Measurements from ENCODE around the gene MAN1A1. TPM values are rescaled to one million over a fixed set of nuclear protein-coding genes. Genes with fewer than 3 reads are reported as not detected.
A peak's percentile ranks its signal among the peaks of the same experiment; 100 is the strongest.

MAN1A1 gene
- total RNA-seq, 2 donors from 2014 or later, result 27.5 to 34.2 TPM

DNA sequence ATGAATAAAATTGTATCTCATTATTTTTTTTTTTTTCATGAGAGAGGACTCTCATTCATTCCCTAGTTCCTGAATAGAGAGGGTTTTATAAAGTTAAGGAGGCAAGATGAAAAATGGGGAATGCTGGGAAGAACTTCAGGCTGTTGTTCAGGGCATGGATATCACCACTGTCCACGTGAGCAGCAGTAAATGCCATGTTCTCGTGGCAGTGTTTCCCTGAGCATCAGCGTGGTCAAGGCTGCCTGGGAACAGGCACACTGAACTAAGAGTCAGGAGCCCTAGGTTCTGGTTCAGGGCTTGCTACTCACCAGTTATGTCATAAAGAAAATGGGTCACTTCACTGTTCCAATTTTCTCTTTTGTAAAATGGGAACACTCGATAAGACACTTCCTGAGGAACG, 93.2 kb downstream of the MAN1A1 start:
- H3K9me3 Mint-ChIP-seq, result no peaks in the 10 kb centered on the region
- ATAC-seq, result no peak
- no peak overlapping the region for H3K4me3 Mint-ChIP-seq
- H3K4me1 Mint-ChIP-seq (ENCODE audit: low read depth in 2 of 2), result peaks cover 17 to 21% of the 10 kb centered on the region in 2 donors
- no peak for DNase-seq (ENCODE audit: low spot score)
- no peaks in the 10 kb centered on the region for H3K27me3 Mint-ChIP-seq
- no peak overlapping the region for H3K27ac Mint-ChIP-seq
- no peaks in the 10 kb centered on the region for H3K36me3 Mint-ChIP-seq

DNA sequence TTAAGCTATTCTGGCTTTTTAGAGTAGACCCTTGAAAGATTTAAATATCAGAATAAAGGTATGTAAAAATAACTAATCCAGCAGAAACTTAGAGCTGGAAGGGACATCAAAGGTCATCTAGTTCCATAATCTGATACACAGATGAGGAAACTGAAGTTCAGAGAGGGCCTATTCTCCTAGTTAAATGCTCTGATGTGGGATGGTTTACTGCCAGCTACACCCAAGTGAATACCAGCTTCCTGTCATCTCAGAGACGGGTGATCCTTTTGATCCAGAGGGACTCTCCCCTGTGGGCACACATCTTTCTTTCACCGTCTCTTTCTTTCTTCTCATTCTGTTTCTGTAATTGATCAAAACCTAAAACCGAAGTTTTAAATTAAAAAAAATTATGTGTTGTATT, 94.1 kb downstream of the MAN1A1 start:
- peaks cover 2% of the 10 kb centered on the region for H3K9me3 Mint-ChIP-seq

DNA sequence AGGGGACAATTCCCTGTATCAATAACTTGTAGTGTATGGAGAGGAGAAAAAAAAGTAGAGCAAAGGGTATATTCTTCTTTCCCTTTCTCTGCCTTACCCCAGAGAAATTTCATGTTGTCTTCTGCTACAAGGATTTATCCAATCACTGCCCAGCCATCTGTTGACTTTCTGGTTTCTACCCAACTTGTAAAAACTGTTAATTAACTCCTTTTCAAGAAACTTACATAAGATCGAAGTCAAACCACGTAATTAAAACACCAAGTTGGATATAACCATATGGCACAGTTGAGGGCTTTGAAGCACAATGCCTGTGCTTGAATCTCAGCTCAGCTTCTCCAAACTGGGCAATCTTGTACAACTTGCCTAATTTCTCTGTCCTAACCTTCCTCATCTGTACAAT, 99.5 kb downstream of the MAN1A1 start:
- H3K36me3 Mint-ChIP-seq, result peaks cover 9% of the 10 kb centered on the region

More for the DNA sequence above, 94.1 kb downstream of the MAN1A1 start:
- H3K4me3 Mint-ChIP-seq, result no peak overlapping the region
- no peak for ATAC-seq
- no peak for DNase-seq (ENCODE audit: low spot score)
- no peak overlapping the region for H3K27ac Mint-ChIP-seq
- H3K4me1 Mint-ChIP-seq (ENCODE audit: low read depth in 2 of 2), result peaks cover 23 to 27% of the 10 kb centered on the region in 2 donors
- H3K27me3 Mint-ChIP-seq, result no peaks in the 10 kb centered on the region
- peaks cover 9% of the 10 kb centered on the region for H3K36me3 Mint-ChIP-seq

DNA sequence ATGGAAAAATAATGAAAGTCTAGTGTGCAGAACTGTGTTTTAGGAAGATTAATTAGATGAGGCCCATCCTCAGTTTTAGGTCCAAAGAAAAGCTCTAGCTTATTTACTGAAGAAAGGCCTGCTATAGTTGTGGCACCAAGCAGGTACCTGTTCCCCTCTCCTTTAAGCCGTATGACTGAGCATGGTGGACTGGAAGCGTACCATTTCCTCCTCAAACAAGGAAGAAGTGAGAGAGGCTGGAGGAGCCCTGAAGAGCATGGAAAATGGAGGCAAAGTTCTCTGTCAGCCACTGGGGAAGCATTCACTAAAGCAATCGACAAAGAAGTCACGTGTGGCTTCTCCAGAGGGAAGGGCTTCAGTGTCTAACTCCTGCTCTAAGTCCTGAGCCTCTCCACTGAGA, 100.2 kb downstream of the MAN1A1 start:
- Mint-ChIP-seq H3K27me3 (no peaks in the 10 kb centered on the region), H3K36me3 (peaks cover 9% of the 10 kb centered on the region), H3K4me1 (ENCODE audit: low read depth in 2 of 2) (peaks cover 15 to 17% of the 10 kb centered on the region in 2 donors), H3K27ac (no peak overlapping the region), H3K4me3 (no peak overlapping the region), H3K9me3 (peaks cover 3% of the 10 kb centered on the region)
- DNase-seq (ENCODE audit: low spot score) (no peak), ATAC-seq (no peak)

More for the DNA sequence above, 99.5 kb downstream of the MAN1A1 start:
- Mint-ChIP-seq H3K4me1 (ENCODE audit: low read depth in 2 of 2) (peaks cover 14 to 15% of the 10 kb centered on the region in 2 donors), H3K9me3 (peaks cover 3% of the 10 kb centered on the region), H3K4me3 (no peak overlapping the region), H3K27ac (no peak overlapping the region), H3K27me3 (no peaks in the 10 kb centered on the region)
- DNase-seq (ENCODE audit: low spot score), result no peak
- no peak for ATAC-seq

DNA sequence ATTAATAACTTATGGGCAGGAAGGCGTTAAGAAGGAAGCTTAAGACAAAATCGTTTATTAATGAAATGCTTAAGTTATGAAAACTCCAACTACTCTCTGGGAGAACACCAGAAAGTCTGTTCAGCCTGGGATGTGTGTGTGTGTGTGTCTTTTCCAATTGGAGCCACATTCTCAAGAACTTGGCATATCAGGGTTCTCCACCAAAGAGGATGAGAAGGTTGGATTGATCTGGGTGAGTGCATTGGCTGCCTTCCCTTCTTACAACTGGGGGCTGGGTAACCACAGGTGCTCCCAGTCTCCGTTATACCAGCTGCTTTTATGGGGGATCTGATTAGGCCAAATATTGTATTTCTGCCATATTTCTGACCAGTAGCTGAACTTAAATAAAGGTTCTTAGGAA, 102.1 kb downstream of the MAN1A1 start:
- H3K27me3 Mint-ChIP-seq, result no peaks in the 10 kb centered on the region
- H3K4me3 Mint-ChIP-seq, result no peak overlapping the region
- peaks cover 3% of the 10 kb centered on the region for H3K9me3 Mint-ChIP-seq
- DNase-seq (ENCODE audit: low spot score) (no peak), ATAC-seq (no peak)
- peaks cover 15 to 17% of the 10 kb centered on the region in 2 donors for H3K4me1 Mint-ChIP-seq (ENCODE audit: low read depth in 2 of 2)
- peaks cover 9% of the 10 kb centered on the region for H3K36me3 Mint-ChIP-seq
- no peak overlapping the region for H3K27ac Mint-ChIP-seq

DNA sequence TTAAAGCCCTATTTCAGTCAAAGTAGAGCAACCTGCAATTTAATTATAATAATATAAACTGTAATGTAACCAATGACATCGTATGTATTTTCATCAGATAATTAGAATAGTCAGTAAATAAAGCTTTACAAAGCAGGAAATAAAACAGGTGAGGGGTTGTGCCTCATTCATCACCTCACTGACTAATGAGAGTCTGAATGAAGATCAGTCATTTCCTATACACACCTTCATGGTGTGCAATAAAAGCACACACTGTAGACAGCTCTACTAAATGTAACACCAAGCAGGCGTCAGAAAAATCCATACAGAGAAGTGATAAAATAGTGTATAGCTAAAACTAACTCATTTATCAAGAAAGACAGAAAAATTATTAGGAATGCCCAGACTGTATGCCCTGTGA, 105.9 kb downstream of the MAN1A1 start:
- H3K4me1 Mint-ChIP-seq (ENCODE audit: low read depth in 2 of 2), result peaks cover 5 to 9% of the 10 kb centered on the region in 2 donors
- no peak overlapping the region for H3K27ac Mint-ChIP-seq
- ATAC-seq, result no peak
- no peak for DNase-seq (ENCODE audit: low spot score)
- H3K4me3 Mint-ChIP-seq, result no peak overlapping the region
- H3K27me3 Mint-ChIP-seq, result no peaks in the 10 kb centered on the region
- H3K9me3 Mint-ChIP-seq, result no peaks in the 10 kb centered on the region
- H3K36me3 Mint-ChIP-seq, result no peaks in the 10 kb centered on the region

DNA sequence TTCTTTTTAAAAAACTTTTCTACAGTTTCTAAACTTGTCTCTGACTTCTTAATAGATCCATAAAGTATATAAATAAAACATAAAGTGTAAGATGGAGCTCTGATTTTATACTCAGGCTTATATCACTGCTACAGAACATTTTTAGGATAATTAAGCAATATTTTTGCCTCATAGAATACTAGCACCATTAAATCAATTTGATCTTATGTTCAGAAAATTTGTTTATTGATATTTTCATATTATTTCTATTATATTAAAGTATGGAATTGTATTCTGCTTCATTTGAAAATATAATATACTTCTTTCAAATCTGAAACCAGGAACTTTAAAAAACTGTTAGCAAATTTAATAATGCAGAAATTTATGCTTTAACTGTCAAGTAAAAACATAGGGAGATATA, 106.5 kb downstream of the MAN1A1 start:
- H3K27me3 Mint-ChIP-seq, result no peaks in the 10 kb centered on the region
- no peak overlapping the region for H3K27ac Mint-ChIP-seq
- H3K4me3 Mint-ChIP-seq, result no peak overlapping the region
- no peaks in the 10 kb centered on the region for H3K36me3 Mint-ChIP-seq
- ATAC-seq, result no peak
- peaks cover 5 to 9% of the 10 kb centered on the region in 2 donors for H3K4me1 Mint-ChIP-seq (ENCODE audit: low read depth in 2 of 2)
- no peak for DNase-seq (ENCODE audit: low spot score)
- H3K9me3 Mint-ChIP-seq, result no peaks in the 10 kb centered on the region

DNA sequence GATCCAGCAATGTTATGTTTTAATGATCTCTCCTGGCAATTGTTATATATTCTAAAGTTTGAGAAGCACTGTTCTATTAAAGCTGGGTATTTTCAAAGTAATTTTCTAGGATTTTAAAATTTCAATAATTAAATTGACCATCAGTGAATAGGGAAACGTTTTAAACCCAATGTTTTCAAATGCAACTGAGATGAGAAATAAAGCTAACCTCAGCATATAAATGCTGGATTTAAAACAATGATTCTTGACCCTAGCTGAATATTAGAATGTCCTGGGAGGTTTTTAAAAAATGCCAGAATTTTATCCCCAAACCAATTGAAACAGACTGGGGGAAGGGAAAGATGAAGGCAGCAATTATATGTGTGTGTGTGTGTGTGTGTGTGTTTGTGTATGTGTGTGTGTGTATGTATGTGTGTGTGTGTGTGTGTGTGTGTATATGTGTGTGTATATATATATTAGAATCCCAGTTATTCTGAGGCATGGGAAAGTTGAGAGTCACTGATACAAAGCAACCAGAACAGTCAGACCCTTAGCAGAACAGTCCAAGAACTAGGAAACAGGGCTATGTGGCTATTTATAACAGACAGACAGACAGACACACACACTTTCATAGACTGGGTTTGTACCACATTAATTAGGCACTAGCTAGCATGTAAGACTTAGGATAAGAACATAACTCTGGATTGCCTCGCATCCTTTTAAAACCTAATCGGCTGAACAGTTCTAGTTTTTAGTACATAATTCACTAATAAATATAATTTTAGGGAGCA, 107.8 kb downstream of the MAN1A1 start:
- Mint-ChIP-seq H3K4me1 (ENCODE audit: low read depth in 2 of 2) (peaks cover 6 to 9% of the 10 kb centered on the region in 2 donors), H3K9me3 (no peaks in the 10 kb centered on the region), H3K4me3 (no peak overlapping the region), H3K36me3 (peaks cover 10% of the 10 kb centered on the region), H3K27me3 (no peaks in the 10 kb centered on the region), H3K27ac (no peak overlapping the region)
- no peak for DNase-seq (ENCODE audit: low spot score)
- no peak for ATAC-seq

DNA sequence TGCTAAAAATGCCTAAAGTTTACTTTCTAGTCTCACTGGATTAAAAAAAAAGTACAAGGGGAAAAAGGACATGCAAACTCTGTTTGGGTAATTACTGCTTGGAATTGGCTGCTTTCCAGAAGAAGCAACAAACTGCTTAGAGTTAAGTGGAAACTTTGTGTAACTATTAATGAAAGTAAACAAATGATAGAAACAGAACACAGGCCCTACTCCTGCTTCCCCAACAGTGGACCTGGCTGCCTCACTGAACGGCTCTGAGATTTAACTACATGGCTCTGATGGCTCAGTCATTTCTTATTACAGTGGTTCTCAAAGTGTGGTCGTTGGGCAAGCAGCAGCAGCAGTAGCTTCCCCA, 108.5 kb downstream of the MAN1A1 start:
- peaks cover 11% of the 10 kb centered on the region for H3K36me3 Mint-ChIP-seq
- H3K4me3 Mint-ChIP-seq, result no peak overlapping the region
- H3K4me1 Mint-ChIP-seq (ENCODE audit: low read depth in 2 of 2), result peaks cover 6 to 10% of the 10 kb centered on the region in 2 donors
- no peaks in the 10 kb centered on the region for H3K27me3 Mint-ChIP-seq
- H3K27ac Mint-ChIP-seq, result no peak overlapping the region
- ATAC-seq (no peak), DNase-seq (ENCODE audit: low spot score) (no peak)
- no peaks in the 10 kb centered on the region for H3K9me3 Mint-ChIP-seq

DNA sequence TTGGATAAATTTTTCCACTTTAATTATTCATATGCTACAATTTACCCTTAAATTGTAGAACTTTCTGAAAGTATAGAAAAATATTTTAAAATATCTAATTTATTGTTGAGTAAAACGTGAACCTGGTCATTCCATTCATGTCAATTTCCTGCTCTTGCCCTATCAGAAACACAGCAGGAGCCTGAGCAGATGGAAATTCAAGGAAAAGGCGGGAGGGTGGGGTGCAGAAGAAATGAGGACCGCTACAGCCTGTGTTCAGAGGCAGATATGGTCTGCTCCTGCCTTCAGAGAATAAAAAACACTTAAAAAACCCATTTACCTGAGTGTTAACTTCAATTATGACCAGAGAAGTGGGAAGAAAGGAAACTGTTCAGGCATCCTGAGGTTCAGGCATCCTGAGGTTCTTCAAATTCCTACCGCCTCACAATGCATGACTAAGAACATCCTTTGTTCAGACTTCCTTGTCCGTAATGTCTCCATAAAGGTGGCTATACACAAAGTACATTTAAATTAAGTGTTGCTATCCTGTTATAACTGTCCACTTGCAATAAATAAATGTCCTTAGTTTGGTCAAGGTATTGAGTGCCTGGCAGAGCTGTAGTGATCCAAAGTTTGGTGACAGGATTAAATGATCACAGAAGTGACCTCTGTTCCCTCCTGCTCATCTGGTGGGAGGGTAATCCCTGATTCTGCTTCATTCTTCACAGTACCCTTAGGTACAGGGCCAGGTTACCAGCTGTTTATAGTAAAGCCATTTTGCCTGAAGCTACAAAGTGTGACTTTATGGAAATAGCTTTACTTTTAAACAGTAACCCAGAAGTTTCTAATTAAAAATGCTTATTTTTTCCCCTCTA, 109.1 kb downstream of the MAN1A1 start:
- Mint-ChIP-seq H3K4me1 (ENCODE audit: low read depth in 2 of 2) (peaks cover 6 to 10% of the 10 kb centered on the region in 2 donors), H3K36me3 (peaks cover 11% of the 10 kb centered on the region), H3K27me3 (no peaks in the 10 kb centered on the region), H3K27ac (no peak overlapping the region), H3K9me3 (no peaks in the 10 kb centered on the region), H3K4me3 (no peak overlapping the region)
- DNase-seq (ENCODE audit: low spot score) (no peak), ATAC-seq (no peak)

DNA sequence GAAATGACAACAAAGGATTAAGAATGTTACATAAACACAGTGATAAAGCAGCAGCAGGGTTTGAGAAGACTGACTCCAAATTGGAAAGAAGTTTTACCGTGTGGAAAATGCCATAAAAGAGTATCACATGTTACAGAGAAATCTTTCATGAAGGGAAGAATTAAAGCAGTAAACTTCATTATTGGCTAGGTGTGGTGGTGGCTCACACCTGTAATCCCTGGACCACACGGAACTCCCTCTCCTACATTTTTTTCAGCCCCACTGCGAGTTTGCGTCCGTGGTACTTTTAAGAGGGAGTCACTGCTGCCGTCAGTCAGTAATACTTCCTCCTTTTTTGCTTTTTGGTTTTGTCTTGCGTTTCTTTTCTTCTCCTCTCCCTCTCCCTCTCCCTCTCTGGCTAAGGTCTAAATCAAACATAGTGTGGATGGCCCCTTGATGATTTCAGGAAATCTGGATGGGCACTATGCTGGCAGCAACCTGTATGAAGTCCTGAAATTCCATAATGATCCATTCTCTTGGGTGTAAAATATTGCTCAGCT, 112.3 kb downstream of the MAN1A1 start:
- Mint-ChIP-seq H3K4me1 (ENCODE audit: low read depth in 2 of 2) (peaks cover 7 to 17% of the 10 kb centered on the region in 2 donors), H3K27ac (no peak overlapping the region)

DNA sequence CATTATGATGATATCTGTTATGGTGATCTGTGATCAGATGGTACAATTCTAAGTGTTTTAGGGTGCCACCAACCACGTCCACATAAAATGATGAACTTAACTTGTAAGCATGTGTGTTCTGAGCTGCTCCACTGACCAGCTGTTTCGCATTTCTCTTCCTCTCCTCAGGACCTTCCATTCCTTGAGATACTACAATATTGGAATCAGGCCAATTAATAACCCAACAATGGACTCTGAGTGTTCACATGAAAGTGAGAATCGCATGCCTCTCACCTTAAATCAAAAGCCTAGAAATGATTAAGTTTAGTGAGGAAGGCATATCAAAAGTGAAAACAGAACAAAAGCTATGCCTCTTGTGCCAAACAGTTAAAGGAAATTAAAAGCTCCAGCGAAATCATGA, 114.6 kb downstream of the MAN1A1 start:
- H3K36me3 Mint-ChIP-seq, result peaks cover 18% of the 10 kb centered on the region
- no peaks in the 10 kb centered on the region for H3K27me3 Mint-ChIP-seq
- ATAC-seq (no peak), DNase-seq (ENCODE audit: low spot score) (no peak)
- H3K27ac Mint-ChIP-seq, result no peak overlapping the region
- H3K9me3 Mint-ChIP-seq, result no peaks in the 10 kb centered on the region
- H3K4me1 Mint-ChIP-seq (ENCODE audit: low read depth in 2 of 2), result peaks cover 12 to 29% of the 10 kb centered on the region in 2 donors
- H3K4me3 Mint-ChIP-seq, result no peak overlapping the region

More for the DNA sequence above, 112.3 kb downstream of the MAN1A1 start:
- Mint-ChIP-seq H3K4me3 (no peak overlapping the region), H3K27me3 (no peaks in the 10 kb centered on the region), H3K36me3 (peaks cover 18% of the 10 kb centered on the region), H3K9me3 (no peaks in the 10 kb centered on the region)
- ATAC-seq (no peak), DNase-seq (ENCODE audit: low spot score) (no peak)

DNA sequence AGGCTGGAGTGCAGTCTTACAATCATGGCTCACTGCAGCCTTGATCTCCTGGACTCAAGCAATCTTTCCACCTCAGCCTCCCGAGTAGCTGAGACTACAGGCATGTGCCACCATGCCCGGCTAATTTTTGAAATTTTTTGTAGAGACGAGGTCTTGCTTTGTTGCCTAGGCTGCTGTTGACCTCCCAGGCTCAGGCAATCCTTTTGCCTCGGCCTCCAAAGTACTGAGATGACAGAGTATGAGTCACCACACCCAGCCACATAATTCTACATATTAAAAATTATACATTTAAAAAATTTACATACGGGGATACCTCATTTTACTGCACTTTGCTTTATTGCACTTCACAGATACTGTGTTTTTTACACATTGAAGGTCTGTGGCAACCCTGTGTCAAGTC, 115.1 kb downstream of the MAN1A1 start:
- no peak overlapping the region for H3K27ac Mint-ChIP-seq
- H3K36me3 Mint-ChIP-seq, result peaks cover 18% of the 10 kb centered on the region
- peaks cover 12 to 31% of the 10 kb centered on the region in 2 donors for H3K4me1 Mint-ChIP-seq (ENCODE audit: low read depth in 2 of 2)
- no peak for DNase-seq (ENCODE audit: low spot score)
- no peaks in the 10 kb centered on the region for H3K27me3 Mint-ChIP-seq
- ATAC-seq, result peak; percentile 55 to 68
- no peak overlapping the region for H3K4me3 Mint-ChIP-seq
- no peaks in the 10 kb centered on the region for H3K9me3 Mint-ChIP-seq
